ENCODE data around the gene ITPR2. TPM values are rescaled to one million over a fixed set of nuclear protein-coding genes. Genes with fewer than 3 reads are reported as not detected.

The ITPR2 gene
- total and polyA plus RNA-seq, 2 of the 8 experiments (the other 6 are each of a cell fraction or from before 2014, with no cell fraction given): 4.1 to 48.3 TPM

DNA sequence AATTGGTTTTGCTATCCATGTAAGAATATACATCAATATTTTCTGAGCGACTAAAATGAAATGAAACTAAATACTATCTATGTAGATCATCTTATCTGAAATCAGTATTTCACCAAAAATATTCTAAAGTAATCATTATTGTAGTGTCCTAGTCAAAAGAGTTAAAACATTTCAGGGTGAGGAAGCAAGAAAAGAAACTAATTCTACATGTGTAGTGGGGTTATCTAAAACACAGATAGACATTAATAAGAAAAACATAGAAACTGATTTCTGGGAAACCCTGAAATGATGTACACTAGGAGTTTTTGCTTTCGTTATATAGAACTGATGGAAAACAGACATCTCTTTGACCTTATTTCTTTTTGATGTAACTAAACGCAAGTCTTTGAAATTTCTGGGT is 379.7 kb downstream of the ITPR2 start (continued):
- TF ChIP-seq, protein P1, sequence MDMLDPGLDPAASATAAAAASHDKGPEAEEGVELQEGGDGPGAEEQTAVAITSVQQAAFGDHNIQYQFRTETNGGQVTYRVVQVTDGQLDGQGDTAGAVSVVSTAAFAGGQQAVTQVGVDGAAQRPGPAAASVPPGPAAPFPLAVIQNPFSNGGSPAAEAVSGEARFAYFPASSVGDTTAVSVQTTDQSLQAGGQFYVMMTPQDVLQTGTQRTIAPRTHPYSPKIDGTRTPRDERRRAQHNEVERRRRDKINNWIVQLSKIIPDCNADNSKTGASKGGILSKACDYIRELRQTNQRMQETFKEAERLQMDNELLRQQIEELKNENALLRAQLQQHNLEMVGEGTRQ (IDR thresholded peaks at IDR 0.05; ENCODE audit: low read length): no peak
- TF ChIP-seq ZNF274 (IDR thresholded peaks at IDR 0.05; ENCODE audit: borderline replicate concordance, extremely low read depth, low read length): no peak
- no peak for TF ChIP-seq CBX8 (IDR thresholded peaks at IDR 0.05; ENCODE audit: borderline replicate concordance, low read depth, low read length)
- TF ChIP-seq CHD2 (IDR thresholded peaks at IDR 0.05; ENCODE audit: low read length): no peak
- no peak for TF ChIP-seq KDM4A (IDR thresholded peaks at IDR 0.05; ENCODE audit: low read depth, low read length, severe bottlenecking)
- no peak for TF ChIP-seq MAFK (IDR thresholded peaks at IDR 0.05; ENCODE audit: low read depth, low read length)
- TF ChIP-seq SIRT6 (IDR thresholded peaks at IDR 0.05; ENCODE audit: low read length): no peak
